Mesothelial cell of epicardium (in vitro differentiated cells): Measurements from ENCODE around the gene PDLIM4. TPM values are rescaled to one million over a fixed set of nuclear protein-coding genes. Genes with fewer than 3 reads are reported as not detected.

Experiments used
- DNase-seq, 2 experiments: peaks; one replicate each; pipeline ENCODE4 v3.0.0; 2021; ENCODE audit warnings: low spot score in 2 of 2; ENCODE audit not compliant: unreplicated experiment in 2 of 2
- H3K27ac Mint-ChIP-seq: 2 replicates; pipeline ENCODE4 v1.8.0; 2021; ENCODE audit warnings: mixed read lengths
- H3K27me3 Mint-ChIP-seq: 2 replicates; pipeline ENCODE4 v1.8.0; 2021; ENCODE audit warnings: low read depth, mixed read lengths
- H3K36me3 Mint-ChIP-seq: 2 replicates; pipeline ENCODE4 v1.8.0; 2021; ENCODE audit warnings: mixed read lengths
- H3K4me1 Mint-ChIP-seq: 2 replicates; pipeline ENCODE4 v1.8.0; 2021; ENCODE audit warnings: mixed read lengths
- H3K4me3 Mint-ChIP-seq: 2 replicates; pipeline ENCODE4 v1.8.0; 2021; ENCODE audit warnings: mild to moderate bottlenecking, moderate library complexity, mixed read lengths
- H3K9me3 Mint-ChIP-seq: 2 replicates; pipeline ENCODE4 v1.8.0; 2021; ENCODE audit warnings: mixed read lengths
- total RNA-seq: library from RNA; stranded (reverse); gene quantifications from 3 replicates; pipeline ENCODE4 v1.2.1, GENCODE V29; 2021
- TF ChIP-seq, protein P1 (sequence below): fragments of 200-600 bp; sonication (generic); IDR thresholded peaks from one replicate; pipeline ENCODE4 v1.5.0; 2021; ENCODE audit warnings: antibody characterized with exemption; ENCODE audit not compliant: unreplicated experiment

PDLIM4 gene
- total RNA-seq, 1 donor from 2014 or later, result 50.7 TPM

DNA sequence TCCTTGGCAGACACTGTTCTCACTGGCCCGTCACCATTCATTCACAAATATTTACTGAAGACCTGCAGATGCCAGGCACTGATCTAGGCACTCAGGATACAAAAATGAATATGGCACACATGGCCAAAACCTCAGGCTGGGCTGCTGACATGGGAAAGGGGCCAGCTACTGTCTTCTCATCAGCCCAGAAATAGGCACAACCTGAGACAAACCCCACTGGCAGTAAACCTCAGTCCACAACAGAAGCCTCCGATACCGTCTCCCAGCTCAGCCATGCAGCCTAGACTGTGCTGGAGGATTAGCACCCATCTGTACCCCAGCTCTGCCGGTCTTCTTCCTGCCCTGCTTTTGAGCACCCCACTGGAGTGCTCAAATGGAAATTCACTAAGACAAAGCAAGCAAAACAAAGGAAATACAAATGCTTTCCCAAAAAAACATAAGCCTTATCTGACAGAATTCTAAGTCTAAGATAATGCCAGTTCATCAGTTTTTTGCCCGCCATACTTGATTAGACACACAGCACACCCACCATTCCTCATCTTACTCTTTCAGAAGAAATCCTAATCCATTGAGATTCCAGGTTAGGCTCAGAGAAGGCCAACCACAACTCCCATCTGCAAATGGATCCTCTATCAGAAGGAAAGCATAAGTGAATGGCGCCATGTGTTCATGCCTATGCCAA lies 38.1 kb upstream of the PDLIM4 start:
- Mint-ChIP-seq H3K27me3 (no peaks in the 10 kb centered on the region), H3K4me1 (peaks cover 24% of the 10 kb centered on the region), H3K27ac (no peak overlapping the region), H3K36me3 (peaks cover 24% of the 10 kb centered on the region), H3K9me3 (no peaks in the 10 kb centered on the region), H3K4me3 (no peak overlapping the region)
- no peak for DNase-seq
- TF ChIP-seq, protein P1, sequence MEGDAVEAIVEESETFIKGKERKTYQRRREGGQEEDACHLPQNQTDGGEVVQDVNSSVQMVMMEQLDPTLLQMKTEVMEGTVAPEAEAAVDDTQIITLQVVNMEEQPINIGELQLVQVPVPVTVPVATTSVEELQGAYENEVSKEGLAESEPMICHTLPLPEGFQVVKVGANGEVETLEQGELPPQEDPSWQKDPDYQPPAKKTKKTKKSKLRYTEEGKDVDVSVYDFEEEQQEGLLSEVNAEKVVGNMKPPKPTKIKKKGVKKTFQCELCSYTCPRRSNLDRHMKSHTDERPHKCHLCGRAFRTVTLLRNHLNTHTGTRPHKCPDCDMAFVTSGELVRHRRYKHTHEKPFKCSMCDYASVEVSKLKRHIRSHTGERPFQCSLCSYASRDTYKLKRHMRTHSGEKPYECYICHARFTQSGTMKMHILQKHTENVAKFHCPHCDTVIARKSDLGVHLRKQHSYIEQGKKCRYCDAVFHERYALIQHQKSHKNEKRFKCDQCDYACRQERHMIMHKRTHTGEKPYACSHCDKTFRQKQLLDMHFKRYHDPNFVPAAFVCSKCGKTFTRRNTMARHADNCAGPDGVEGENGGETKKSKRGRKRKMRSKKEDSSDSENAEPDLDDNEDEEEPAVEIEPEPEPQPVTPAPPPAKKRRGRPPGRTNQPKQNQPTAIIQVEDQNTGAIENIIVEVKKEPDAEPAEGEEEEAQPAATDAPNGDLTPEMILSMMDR, result no peak

GRCh38 chr5:132219981-132220380 lies 37.5 kb upstream of the PDLIM4 start:
- H3K36me3 Mint-ChIP-seq, result peaks cover 23% of the 10 kb centered on the region
- DNase-seq, result no peak
- H3K9me3 Mint-ChIP-seq, result no peaks in the 10 kb centered on the region
- H3K27ac Mint-ChIP-seq, result no peak overlapping the region
- H3K4me3 Mint-ChIP-seq, result no peak overlapping the region
- TF ChIP-seq, protein P1, result no peak
- no peaks in the 10 kb centered on the region for H3K27me3 Mint-ChIP-seq
- peaks cover 29% of the 10 kb centered on the region for H3K4me1 Mint-ChIP-seq

DNA sequence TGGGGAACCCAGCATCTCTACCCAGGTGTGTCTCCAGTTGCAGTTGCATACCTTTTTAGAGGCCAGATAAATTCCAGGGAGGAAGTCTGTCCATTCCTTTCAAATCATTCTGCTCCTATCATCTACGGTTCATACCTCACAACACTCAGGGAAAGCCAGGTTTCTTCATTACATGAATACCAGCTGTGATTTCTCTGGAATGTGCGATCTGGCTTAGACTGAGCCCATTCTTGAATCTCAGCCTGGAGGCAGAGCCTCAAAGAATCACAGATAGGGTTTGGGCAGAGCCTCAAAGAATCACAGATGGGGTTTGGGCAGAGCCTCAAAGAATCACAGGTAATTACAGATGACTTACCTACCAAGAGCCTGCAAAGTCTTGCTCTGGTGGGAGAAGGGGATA lies 37.0 kb upstream of the PDLIM4 start:
- Mint-ChIP-seq H3K27me3 (no peaks in the 10 kb centered on the region), H3K36me3 (peaks cover 21% of the 10 kb centered on the region), H3K4me3 (no peak overlapping the region), H3K4me1 (peaks cover 32% of the 10 kb centered on the region), H3K9me3 (no peaks in the 10 kb centered on the region), H3K27ac (no peak overlapping the region)
- TF ChIP-seq, protein P1, result no peak
- no peak for DNase-seq

GRCh38 chr5:132221781-132222648 lies 35.5 kb upstream of the PDLIM4 start:
- DNase-seq, result no peak
- TF ChIP-seq, protein P1, result no peak
- Mint-ChIP-seq H3K27ac (no peak overlapping the region), H3K27me3 (no peaks in the 10 kb centered on the region), H3K4me3 (no peak overlapping the region), H3K9me3 (no peaks in the 10 kb centered on the region), H3K4me1 (peaks cover 47% of the 10 kb centered on the region), H3K36me3 (peaks cover 13% of the 10 kb centered on the region)

DNA sequence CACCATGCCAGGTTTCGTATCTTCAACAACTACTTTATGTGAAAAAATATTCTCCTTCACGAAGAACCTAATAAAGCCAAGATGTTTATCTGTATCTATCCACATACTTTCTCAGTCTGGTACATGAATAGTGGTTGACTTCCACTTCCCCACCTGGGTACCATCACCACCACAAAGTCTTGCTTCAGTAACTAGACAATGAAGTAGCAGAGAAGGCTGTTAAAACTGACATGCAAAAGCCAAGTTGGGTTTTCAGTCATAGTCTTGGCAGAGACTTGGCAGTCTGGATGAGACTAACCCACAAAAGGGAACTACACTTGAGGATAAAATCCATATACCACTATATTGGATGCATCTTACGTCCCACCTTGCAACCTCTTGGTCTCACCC lies 34.9 kb upstream of the PDLIM4 start:
- no peaks in the 10 kb centered on the region for H3K27me3 Mint-ChIP-seq
- H3K4me3 Mint-ChIP-seq, result no peak overlapping the region
- peaks cover 7% of the 10 kb centered on the region for H3K36me3 Mint-ChIP-seq
- H3K4me1 Mint-ChIP-seq, result peaks cover 48% of the 10 kb centered on the region
- DNase-seq, result no peak
- H3K27ac Mint-ChIP-seq, result no peak overlapping the region
- H3K9me3 Mint-ChIP-seq, result no peaks in the 10 kb centered on the region
- TF ChIP-seq, protein P1, result no peak
